22Rv1 (cell line): ENCODE data around the gene CDT1.

Experiments used
- ZFX ChIP-seq: fragments of 450-650 bp; IDR thresholded peaks from 2 replicates; pipeline ENCODE4 v1.6.1; 2017; ENCODE audit warnings: antibody characterized with exemption, borderline replicate concordance
- TF ChIP-seq, protein P1 (sequence below): fragments of 450-650 bp; IDR thresholded peaks from 2 replicates; pipeline ENCODE4 v1.5.1; 2017; ENCODE audit warnings: mild to moderate bottlenecking

DNA sequence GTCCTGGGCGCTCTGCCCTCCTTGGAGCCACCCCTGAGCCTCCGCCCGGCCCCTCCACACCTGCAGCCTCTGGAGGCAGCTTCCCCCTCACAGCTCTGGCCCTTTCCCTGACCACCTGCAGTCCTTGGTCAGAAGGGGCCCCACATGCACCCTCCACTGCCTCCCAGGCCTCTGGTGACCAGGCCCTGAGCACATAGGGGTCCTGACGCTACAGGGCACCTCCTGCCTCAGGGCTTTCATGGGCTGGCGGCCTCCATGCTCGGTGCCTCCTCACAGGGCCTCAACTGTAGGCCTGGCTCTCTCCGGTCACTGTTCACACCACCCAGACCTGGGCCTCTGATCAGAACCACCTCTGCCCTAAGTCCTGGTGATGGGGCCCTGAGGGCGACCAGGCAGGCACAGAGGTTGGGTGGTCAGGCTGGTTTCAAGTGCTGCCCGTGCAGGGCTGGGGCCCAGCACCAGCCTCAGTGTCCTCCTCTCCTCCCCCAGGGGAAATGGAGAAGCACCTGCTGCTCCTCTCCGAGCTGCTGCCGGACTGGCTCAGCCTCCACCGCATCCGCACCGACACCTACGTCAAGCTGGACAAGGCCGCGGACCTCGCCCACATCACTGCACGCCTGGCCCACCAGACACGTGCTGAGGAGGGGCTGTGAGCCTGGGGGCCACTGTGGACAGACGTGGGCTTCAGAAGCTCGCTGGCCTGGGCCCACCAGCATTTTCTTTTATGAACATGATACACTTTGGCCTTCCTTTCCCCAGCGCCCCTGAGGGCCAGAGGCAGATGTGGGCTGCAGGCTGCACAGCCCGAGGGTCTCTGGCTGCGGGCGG lies 4.3 kb downstream of the CDT1 start:
- TF ChIP-seq, protein P1, sequence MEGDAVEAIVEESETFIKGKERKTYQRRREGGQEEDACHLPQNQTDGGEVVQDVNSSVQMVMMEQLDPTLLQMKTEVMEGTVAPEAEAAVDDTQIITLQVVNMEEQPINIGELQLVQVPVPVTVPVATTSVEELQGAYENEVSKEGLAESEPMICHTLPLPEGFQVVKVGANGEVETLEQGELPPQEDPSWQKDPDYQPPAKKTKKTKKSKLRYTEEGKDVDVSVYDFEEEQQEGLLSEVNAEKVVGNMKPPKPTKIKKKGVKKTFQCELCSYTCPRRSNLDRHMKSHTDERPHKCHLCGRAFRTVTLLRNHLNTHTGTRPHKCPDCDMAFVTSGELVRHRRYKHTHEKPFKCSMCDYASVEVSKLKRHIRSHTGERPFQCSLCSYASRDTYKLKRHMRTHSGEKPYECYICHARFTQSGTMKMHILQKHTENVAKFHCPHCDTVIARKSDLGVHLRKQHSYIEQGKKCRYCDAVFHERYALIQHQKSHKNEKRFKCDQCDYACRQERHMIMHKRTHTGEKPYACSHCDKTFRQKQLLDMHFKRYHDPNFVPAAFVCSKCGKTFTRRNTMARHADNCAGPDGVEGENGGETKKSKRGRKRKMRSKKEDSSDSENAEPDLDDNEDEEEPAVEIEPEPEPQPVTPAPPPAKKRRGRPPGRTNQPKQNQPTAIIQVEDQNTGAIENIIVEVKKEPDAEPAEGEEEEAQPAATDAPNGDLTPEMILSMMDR, result no peak
- TF ChIP-seq ZFX, result no peak
